ENCODE measurements around the gene THUMPD2.

- no peak for TF ChIP-seq HDGF (IDR thresholded peaks at IDR 0.05; ENCODE audit: borderline replicate concordance)
- TF ChIP-seq ARNT (IDR thresholded peaks at IDR 0.05) = no peak
- TF ChIP-seq ZNF384 (IDR thresholded peaks at IDR 0.05) = no peak
- no peak for TF ChIP-seq ELF4 (IDR thresholded peaks at IDR 0.05)
- TF ChIP-seq TARDBP (IDR thresholded peaks at IDR 0.05) = no peak
- TF ChIP-seq SUZ12 (IDR thresholded peaks at IDR 0.05) = no peak
- no peak for TF ChIP-seq CTBP1 (IDR thresholded peaks at IDR 0.05; ENCODE audit: borderline replicate concordance)
- TF ChIP-seq FOXA1 (IDR thresholded peaks at IDR 0.05) = no peak
Observed at GRCh38 chr2:39693245-39693644, 85.8 kb downstream of the THUMPD2 start.

Measured in HEK293T (cell line).